Mesenteric fat pad (tissue), 1 donor: Measurements from ENCODE around the gene INS. TPM values are rescaled to one million over a fixed set of nuclear protein-coding genes. Genes with fewer than 3 reads are reported as not detected.

ENCODE experiments used
- DNase-seq: peaks from one replicate; pipeline ENCODE4 v3.0.0-alpha.2; 2020; ENCODE audit warnings: low spot score
- total RNA-seq: library from RNA; stranded (reverse); fragmentation: NEBNext Ultra II Directional; extraction: Animal tissue kit (Norgen Biotek cat#: 25700); gene quantifications from one replicate; pipeline ENCODE4 v1.2.1, GENCODE V29; 2021
- donor health status: DM: yes; HTN: yes; CAD: no.

INS gene
- total RNA-seq, 1 donor from 2014 or later, result 0.74 TPM

DNA sequence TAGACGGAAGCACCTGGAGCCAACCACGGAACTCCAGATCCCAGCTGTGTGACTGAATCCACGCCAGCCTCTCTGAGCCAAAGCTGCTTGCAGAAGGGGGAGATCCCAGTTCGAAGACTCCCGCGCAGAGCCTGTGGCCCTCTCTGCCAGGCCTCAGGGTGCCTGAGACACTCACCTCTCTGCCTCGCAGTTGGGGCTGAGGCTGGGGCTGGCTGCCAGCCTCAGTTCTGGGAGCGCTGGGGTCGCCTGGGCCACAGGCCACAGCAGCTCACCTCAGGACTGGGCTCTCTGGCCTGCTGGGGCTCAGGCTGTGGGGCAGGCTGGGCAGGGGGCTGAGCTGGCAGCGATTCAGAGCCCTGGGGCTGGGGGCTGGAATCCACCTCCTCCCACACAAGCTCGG is 13.6 kb downstream of the INS start:
- no peak for DNase-seq

DNA sequence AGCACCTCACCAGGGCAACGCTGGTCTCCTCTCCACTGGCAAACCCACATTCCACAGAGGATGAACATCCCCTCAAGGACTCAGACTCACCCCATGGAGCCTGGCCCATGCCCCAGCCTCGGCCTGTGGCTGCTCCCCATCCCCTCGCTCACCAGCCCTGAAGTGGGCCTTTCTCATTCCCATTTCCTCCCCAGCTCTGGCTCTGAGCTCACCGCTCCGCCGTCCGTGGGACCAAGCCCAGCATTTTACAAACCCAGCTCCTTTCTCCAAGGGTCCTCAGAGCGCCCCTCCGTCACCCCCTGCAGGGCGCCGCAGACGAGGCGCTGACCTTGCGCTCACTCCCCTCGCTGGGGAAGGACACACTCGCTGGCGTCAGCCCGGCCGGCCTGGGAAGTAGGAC is 15.0 kb downstream of the INS start:
- no peak for DNase-seq

DNA sequence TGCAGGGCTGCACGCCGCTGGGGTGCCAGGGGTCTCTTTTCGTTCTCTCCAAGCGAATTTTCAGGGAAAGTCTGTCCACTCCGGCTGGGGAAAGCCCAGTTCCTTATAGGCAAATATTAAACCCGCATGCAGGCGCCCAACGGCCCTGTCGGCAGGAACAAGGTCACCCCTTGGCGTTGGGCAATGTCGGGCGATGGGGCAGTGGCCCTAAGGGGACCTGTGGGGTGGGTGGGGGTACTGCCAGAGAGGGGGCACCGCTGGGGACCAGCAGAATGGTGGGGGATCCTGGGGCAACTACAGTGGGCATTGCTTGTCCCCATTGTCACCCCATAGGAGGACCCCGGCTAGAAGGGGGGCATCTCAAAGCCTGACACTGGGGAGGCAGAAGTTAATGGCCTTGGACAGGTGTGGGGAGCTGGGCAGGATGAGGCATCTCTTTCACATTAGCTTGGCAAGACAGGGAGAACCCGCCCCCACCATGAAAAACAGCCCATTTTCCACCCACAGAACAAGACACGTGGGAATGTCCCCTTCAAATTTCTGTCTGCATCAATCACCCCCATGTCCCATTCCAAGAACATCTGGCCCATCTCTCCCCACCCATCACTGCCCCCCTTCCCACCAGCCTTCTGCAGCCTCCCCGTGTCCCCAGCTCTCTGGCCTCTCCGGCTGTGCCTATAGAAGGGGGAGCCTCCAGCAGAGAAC is 16.3 kb downstream of the INS start:
- no peak for DNase-seq

DNA sequence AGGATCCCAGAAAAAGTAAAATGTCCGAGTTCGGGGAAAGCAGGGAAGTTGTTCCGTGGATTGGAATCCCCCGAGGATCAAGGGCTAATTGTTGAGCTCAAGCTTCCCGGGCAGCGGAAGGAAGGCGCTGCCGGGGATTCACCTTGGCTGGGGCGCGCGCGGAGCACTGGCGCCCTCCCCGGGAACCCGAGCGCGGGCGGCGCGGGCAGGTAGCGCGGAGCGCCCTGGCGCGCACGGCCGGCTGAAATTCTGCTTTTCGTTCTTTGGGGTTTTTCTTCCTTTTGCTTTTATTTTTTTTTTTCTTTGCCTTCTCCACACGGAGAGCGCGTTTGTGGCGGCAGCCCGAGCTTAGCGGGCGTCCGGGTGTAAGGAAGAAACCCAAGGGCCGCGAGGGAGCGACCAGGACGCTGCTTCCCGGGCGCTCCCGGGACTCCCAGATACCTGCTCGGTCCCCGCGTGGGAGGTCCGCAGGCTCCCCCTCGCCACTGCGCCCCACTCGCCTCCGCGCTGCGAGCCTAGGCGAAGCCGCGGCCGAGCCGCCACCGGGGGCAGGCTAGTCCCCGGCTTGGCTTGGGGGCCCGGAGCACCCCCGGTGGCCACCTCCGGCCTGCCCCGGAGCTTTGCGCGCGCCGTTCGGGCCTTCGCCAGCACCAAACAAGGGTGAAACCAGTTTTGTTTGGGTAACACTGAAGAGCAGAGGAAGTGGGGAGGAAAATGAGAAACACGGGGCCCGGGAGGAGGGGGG is 17.0 kb downstream of the INS start:
- DNase-seq, result no peak

DNA sequence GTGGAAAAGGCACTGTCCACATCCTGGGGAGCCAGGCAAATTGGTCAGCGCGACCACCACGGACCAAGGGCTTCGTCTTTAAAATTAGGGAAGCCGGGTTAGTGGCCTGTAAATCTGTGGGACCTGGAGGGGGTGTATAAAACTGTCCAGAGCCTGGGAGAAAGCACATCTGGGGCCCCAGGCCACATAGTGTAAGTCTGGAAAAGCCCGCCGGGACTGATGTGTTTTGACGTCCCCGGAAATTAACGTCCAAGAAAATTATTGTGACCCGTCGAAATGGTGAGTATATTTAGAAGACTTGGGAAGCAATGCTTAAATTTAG is 17.6 kb downstream of the INS start:
- DNase-seq, result no peak

DNA sequence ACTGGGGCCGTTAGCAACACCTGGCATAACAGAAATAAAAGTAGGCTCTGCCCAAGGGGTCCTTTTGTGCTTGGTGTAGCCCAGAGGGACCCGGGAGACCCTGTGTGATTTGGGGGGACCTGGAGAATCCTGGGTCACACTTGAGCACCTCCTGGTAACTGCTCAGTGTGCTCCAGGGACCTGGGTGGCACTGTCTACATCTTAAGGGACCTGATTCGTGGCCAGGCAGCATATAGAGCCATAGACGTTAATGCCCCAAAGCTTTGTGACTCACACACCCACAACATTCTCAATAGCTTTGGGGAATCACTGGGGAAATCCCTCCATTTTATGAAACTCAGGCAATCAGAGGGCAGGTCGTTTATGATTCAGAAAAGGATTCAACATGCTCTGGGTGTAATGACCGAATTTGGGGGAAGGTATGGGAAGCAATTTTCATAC is 18.2 kb downstream of the INS start:
- DNase-seq, result no peak

DNA sequence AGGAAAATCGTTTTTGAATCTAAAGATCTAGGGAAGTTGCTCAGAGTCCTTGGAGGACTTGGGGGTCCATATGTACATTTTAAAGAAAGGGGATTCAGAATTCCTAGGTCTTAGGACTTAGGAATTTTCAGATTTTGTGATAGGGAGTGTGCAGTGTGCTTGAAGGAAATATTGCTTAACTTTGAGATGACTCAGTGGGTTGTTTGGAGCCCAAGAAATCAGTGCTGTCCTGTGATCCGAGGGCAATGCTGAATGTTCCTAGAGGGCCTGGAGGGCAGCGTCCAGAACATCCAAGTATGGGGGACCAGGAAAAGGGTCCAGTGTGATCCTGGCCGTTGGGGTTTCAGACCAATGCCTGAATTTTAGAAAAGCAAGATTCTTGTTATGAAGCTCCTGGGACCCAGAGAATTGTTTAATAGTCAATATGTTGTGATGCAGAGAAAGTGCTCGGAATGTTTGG is 18.7 kb downstream of the INS start:
- no peak for DNase-seq

DNA sequence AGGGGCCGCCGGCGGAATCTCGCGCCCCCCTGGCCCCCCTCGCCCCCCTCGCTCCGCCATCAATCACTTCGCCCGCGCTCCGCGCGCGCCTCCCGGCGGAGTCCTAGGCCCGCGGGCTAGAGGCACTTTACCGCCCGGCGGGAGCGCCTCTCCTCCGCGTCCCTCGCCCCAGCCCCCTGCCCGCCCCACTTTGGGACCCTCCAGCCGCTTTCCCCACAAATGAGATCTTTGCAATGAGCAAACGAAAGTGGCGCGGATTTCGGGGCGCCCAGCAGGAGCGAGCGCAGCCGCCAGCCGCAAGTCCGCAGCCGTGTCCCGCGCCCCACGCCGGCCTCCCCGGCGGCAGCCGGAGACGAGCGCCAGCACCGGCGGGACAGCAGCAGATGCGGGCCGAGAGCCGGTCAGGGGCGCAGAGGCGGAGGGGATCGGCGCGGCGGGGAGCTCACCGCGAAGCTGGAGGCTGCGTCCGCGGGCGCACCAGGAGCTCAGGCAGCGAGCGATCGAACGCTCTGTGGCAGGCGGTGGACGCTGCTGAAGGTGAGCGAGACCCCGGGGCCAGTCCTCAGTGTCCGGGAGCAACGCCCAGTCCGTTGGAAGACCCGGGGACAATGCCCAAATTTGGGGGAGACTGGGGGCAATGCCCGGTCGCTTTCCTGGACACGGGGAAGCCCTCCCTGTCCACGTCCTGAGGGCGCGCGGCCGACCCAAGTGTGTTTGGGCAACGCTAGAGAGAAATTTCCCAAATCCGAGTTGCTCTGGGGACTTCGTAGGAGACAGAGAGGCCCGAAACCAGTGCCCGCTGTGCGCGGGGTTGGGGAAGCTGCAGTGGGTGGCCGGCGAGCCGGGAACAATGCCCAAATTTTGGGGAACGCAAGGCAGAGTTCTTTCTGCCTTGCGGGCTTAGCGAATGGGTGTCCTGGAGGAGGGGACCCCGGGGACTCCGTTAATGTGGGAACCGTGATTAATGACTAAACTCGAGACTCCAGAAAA is 20.3 kb downstream of the INS start:
- no peak for DNase-seq

DNA sequence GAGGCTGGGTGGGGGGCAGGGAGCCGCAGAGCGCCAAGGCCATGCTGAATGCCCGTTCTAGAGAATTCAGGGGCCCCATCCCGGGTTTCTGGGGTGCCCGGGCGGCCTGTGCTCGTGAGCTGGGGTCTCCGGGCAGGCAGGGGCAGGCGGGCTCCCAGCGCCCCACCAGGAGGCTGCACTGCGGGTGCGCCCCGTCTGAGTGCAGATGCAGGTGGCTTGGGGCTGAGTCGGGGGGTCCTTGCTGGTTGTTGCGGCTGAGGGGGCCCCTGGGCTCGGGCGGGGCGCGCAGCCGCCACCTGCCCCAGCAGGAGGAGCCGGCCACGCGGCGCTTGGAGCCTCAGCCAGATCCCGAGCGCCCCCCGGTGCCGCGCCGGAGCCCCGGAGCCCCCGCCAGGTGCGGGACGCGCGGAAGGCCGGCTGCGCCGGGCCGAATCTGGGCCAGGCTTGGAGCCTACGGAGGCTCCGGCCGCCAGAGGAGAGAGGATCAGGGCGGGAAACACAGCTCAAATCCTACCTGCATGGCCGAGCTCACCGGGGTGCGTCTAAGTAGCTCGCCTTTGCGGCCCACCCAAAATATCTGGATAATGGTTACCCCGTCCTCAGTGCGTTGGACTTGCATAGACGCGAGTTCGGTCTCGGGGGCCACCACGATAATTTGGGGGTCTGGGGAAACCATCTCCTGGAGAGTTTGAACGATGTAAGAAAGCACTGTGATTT is 21.2 kb downstream of the INS start:
- DNase-seq, result no peak

DNA sequence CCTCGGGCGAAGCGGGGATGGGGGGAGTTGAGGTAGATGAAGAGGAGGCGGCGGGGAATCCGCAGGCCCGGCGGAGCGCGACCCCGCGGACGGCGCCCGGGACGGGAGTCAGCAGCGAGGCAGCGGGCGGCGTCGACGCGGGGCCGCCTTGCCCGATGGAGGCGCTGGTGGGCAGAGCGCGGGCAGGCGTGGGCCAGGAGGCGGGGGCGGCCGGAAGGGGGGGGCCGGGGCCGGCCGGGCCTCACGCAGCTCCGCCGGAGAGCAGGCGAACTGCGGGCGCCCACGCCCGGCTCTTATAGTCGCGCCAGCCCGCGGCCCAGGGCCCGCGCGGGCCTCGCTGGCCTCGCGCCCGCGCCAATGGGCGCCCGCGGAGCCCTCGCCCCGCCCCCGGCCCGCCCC is 21.9 kb downstream of the INS start, which contains the start of gene IGF2:
Gene IGF2 (minus strand): TSS at position 267 of the 399 bp plus-strand sequence. CDS start 3,866 bp downstream, outside the sequence.
- DNase-seq, result no peak

DNA sequence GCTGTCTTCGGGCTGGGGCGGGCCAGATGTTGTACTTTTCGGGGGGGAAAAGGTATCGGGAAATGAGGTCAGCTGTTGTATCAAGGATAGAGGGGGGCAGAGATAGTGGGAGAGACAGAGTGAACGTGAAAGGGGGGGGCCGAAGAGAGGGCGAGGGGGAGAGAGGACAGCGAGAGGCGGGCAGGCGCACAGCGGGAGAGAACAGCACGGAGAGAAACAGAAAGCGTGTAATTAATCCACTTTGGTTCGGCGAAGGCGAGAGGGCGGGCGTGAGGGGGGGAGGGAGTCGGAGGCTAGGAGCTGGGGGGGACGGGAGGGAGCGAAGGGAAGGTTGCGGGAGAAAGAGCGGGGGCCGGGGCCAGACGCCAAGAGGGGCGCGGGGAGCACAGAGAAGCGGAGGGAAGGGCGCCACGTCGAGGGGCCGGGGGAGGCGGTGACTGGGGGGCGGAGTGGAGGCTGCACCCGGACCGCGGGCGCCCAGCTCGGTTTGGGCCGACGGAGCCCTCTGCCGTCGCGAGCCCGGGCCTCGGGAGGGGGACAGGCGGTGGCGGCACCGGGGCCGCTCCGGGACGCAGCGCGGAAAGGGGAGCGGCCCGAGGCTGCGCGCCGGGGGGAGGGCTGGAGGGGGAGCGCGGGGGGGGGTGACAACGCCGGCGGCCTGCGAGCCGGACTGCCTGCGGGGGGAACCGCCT is 22.4 kb downstream of the INS start:
- no peak for DNase-seq

DNA sequence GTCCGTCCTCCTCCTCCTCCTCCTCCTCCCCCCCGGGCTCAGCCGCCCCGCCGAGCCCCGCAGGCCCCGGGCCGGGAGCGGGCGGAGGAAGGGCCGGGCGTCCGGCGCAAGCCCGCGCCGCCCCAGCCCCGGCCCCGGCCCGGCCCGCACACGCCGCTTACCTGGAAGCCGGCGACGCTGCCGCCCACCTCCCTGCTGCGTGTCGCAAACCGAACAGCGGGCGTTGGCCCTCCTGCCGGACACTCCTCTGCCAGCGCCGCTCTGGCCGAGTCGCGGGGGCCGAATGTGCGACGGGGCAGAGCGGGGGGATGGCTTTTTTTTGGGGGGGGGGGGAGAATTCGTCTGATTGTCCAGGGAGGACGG is 23.0 kb downstream of the INS start:
- DNase-seq, result no peak

DNA sequence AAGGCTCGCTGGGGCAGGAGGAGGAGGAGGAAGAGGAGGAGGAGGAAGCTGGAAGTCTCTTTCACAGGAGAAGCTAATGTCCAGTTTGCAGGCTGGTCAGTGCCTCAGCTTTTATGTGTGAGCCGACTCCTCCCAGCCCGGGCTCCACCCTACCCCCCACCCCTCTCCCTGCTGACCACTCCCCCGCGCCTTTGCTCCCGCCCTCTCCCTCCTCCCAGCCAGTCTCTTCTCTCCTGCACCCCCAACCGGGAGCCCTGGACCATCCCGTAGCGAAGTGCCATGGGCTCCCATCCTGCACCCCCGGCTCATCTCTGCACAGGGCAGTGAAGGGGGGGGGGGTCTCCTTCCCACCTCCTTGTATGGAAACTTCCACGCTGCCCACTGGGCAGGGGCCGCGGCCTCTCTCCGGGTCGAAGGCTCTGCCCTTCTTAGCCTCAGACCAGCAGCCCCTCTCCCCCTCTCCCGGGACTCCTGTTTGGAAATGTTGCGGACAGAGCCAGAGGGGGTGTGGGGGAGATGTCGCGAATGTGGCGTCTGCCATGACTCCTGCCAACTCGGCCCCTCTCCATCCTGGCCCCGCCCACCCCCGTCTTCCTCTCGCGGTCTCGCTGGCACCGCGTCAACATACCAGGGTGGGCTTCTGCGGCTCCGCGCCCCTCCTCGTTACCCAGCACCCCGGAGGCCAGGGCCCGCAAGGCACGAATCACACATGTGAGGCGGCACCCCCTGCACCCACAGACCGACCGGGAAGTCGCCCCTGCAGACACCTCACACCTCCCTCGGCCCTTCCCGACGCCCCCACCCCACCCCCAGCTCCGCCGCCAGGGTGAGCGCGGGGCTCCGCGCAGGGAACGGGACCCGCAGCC is 23.6 kb downstream of the INS start:
- DNase-seq, result no peak

DNA sequence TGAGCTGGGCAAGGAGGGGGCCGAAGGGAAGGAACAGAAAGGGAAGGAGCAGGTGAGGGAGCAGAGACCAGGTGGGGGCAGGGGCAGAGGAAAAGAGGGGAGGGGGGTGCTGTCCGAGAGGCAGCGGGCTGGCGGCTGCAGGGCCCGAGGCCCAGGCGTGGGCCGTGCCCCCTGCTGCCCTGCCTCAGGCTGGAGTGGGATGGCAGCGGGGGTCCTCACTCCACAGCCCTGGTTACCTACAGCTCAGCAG is 24.1 kb downstream of the INS start:
- no peak for DNase-seq

DNA sequence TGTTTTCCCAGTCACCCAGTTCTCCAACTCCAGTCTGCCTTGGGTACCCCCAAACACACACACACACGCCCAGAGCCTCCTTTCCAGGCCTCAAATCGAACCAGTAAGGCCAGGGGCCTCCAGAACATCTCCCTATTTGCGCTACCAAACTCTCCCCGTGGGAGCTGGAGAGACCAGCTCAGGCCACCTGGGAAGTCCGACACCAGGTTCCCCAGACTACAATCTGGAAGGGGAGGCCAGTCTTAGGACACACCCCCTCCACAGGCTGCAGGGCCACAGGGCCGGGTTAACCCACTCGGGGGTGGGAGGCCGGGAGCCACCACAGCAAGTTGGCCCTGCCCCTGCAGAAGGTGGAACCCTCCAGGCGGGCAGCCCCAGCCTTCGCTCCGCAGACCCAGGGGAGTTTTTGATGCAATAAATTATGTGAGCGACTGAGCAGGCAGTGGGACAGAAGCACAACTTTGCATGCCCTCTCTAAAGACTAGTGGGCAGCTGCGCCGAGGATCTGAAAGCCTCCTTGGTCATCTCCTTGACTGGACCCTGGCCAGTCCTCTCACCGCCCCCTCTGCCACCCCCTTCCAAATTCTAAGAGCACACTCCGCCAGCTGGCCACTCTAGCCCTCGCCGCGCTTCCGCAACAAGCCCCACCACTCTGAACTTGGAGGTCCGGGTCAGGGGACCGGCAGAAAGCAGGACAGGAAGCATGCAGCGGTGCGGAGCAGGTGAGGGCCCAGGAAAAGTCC is 24.6 kb downstream of the INS start:
- DNase-seq, result no peak

DNA sequence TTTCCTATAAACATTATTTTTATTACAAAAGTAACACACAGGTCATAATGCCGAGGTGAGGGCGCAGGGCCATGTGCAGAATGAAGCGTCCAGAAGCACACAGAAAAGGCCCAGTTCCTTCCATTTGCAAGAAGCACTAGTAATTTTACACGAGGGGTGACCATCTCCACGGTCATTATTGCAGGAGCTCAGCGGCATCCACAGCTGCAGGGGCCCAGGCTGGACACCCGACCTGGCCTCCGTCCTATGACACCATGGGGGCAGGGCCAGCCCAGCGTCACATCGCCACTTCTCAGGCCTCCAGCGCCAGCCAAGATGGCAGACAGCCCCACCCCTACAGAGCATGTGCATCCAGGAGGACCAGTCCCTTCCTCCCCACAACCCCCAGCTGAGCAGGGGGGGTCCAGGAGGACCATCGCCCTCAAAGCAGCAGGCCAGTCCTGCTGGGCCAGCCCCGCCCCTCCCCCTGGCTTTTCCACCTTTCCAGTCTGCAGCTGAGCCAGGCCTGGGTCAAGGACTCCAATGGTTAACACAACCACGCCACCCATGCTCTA is 25.3 kb downstream of the INS start:
- DNase-seq, result no peak

DNA sequence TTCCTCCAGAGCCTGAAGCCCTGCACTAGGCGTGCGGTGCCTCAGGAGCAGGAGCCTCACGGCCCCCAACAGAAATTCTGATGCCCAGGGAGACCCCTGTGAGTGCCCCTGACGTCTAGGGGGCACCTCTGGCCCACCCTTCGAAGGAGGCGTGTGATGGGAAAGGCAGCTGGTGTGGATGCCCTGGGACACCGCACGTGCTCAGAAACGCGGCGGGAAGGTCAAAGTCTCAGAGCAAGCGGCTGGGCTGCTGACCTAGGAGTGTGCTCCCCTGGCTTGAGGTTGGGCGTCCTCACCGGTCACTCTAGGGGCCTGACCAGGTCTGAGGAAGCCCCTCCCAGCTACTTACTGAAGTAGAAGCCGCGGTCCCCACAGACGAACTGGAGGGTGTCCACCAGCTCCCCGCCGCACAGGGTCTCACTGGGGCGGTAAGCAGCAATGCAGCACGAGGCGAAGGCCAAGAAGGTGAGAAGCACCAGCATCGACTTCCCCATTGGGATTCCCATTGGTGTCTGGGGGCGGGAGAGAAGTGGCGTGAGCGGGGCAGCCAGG is 25.9 kb downstream of the INS start:
- no peak for DNase-seq
